HG03108 (cell line): Measurements from ENCODE around the gene SFXN2.
"Not testable (repeated sequence)": the region's sequence is repeated elsewhere in the genome, so short reads cannot be mapped to it uniquely, and the experiment has no call there.

Experiments
- ATAC-seq: cut with Tn5 transposase; IDR thresholded peaks from one replicate; pipeline ENCODE4 v1.9.1; 2021; ENCODE audit warnings: moderate library complexity; ENCODE audit not compliant: unreplicated experiment

SFXN2 gene

DNA sequence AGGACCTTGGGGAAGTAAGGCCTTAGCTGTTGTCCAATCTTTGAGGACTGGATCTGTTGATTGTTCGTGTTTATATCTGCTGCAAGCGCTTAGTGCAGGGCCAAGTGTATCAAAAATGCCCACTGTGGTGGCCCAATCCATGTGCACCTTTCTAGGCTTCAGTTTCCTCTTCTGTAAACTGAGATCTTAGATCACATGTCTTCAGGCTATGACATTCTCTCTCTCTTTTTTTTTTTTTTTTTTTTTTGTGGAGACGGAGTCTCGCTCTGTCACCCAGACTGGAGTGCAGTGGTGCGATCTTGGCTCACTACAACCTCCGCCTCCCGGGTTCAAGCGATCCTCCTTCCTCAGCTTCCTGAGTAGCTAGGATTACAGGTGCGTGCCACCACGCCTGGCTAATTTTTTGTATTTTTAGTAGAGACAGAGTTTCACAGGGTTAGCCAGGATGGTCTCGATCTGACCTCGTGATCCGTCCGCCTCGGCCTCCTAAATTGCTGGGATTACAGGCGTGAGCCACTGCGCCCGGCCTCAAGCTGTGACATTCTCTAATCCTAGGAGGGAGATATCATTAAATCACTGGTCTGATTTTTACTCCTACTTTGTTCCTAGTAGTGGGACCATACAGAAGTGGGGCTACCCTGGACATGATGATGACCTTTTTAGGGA lies 2.6 kb downstream of the SFXN2 start:
- not testable (repeated sequence) for ATAC-seq

DNA sequence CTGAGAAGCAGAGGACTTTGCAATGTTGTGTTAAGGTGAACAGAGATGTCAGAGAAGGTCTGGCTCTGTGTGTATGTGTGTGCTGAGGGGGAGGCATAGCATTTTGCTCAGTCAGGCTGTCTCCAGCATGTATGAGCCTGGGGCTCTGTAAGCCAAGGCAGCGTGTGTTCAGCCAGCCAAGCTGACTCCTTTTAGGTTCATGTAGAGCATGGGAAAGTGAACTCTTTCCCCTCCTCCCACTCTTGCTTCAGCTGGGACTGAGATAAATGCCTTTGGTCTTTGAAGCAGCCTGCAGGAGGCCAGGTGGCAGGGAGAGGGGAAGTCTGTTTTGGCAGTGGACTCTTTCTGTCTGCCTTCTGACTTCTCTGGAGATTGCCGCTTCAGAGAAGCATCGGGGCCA lies 3.8 kb downstream of the SFXN2 start:
- no peak for ATAC-seq

DNA sequence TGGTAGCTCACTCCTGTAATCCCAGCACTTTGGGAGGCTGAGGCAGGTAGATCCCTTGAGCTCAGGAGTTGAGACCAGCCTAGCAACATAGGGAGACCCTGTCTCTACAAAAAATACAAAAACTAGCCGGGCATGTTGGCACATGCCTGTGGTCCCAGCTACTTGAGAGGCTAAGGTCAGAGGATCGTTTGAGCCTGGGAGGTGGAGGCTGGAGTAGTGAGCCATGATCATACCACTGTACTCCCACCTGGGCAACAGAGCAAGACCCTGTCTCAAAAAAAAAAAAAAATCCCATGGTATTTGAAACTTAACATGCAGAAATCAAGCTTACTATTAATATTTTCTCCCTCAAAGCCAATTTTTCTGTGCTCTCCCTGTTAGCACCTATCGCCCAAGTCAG lies 5.9 kb downstream of the SFXN2 start:
- no peak for ATAC-seq

DNA sequence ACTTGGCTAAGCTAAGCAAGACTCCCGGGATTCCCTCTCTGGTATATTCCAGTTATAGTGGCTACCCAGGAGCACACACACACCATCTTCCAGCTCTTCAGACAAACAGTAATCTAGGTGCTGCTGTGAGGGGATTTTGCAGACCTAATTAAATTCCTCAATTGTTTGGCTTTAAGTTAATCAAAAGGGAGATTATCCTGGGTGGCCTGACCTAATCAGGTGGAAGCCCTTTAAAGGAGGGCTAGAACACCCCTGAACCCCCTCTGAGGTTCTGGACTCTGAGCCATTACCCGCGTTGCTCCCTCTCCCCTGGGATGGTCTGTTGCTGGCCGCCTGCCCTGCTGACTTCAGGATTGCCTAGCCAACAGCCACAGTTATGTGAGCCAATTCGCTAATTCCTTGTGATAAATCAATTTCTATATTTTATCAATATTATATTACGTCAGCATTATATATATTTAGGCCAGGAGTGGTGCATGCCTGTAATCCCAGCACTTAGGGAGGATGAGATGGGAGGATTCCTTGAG lies 6.4 kb downstream of the SFXN2 start:
- no peak for ATAC-seq

DNA sequence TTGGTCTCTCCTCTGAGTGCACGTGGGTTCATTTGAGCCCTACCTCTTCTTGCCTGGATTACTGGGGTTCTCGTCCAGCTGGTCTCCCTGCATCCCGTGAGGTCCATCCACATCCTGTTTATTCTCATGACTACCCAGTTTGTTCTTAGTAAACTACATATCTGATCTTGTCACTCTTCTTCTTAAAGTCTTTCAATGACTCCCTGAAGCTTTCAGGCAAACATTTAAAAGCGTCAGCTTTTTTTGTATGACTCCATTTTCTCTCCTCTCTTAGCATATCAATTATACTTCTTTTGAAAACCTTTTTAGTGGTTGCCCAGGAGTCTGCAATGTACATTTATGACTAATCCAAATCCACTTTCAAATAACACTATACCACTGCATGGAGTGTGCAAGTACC lies 7.5 kb downstream of the SFXN2 start:
- ATAC-seq = no peak

DNA sequence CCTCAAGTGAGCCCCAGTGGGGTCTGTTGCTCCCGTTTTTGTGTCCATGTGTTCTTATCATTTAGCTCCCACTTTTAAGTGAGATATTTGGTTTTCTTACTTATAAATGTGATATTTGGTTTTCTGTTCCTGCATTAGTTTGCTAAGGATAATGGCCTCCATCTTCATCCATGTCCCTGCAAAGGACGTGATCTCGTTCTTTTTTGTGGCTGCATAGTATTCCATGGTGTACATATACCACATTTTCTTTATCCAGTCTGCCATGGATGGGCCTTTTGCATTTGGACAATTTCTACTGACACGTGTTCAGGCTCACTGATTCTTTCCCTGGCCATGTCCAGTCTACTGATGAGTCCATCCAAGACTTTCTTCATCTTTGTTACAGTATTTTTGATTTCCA lies 9.6 kb downstream of the SFXN2 start:
- no peak for ATAC-seq

DNA sequence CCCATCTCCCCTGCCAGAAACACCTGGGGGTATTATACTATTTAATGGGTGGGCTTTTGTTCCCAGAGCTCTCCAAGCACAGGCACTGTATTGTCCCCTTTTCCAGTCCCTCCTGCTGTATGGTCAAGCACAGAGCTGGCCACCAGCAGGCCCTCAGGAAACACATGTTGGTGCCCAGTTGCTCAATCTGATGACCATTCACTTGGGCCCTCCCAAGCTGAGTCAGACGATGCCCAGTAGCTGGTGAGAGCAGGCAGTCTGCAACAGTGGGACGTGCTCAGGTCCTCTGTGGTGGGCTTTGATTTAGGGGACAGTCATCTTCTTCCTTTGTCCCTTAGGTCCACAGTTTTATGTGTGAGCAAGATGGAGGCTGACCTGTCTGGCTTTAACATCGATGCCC lies 11.8 kb downstream of the SFXN2 start:
- ATAC-seq = no peak

DNA sequence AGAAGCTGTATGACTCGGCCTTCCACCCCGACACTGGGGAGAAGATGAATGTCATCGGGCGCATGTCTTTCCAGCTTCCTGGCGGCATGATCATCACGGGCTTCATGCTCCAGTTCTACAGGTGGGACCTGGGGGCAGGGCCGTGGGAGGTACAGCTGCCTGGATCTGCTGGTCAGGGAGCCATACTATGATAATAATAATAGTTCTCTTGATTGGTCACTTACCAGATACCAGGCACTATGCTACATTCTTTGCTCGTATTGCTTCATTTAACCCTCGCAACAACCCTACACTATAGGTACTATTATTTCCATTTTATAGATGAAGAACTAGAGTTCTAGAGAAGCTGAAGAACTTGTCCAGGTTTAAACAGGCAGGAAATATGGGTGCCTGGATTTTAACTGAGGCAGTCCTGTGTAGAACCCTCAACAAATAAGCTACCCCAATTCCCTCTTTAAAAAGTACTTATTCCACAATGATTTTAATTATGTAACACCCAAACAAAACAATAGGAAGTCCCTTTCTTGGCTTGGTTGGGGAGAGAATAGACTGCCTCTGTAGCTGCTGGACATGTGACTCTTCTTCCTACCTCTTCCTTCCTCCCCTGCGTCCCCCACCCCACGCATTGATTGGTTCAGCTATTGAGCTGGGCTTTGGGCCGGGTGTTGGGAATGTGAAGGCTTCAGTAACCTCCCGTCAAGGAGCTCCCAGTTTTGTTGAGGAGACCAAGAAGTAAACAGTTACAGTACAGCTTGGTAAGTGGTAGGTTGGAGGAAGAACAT lies 12.8 kb downstream of the SFXN2 start:
- ATAC-seq = no peak

DNA sequence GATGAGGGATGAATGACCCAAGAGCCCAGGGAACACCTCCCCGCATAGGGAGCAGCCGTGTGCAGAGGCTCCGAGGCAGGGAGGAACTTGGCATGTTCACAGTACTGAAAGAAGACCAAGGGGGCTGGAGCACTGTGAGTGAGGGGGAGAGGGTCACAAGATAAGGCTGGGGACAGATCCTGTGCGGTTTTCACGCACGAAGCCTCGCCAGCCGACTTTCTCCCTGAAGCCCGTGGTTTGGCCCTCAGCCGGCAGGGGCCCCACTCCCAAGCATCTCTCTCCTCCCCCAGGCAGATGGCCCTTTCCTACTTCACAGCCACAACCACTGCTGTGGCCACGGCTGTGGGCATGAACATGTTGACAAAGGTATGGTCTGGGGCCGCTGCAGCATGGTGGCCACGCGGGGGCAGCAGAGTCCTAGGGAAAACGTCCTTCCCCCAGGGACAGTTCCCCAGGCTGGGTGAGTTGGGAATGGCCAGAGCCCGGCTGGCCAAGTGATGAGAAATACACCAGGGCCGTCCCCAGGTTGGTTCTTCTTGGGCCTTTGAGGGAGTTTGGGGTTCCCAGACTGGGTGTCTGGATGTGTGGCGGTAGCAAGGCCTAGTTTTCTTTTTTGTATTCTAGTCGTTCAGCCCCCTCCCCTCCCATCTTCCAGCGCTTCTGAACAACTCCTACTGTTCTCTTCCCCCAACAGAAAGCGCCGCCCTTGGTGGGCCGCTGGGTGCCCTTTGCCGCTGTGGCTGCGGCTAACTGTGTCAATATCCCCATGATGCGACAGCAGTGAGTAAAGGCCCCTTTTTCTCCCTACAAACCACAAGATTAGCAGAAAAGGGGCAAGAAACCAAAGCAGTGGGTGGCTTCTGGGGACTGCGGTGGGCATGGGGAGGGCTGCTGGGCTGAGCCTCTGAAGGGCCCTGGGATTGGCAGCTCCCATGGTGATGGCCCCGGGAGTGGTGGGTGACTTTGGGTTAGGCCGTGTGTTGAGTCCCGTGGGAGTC lies 14.9 kb downstream of the SFXN2 start:
- no peak for ATAC-seq

DNA sequence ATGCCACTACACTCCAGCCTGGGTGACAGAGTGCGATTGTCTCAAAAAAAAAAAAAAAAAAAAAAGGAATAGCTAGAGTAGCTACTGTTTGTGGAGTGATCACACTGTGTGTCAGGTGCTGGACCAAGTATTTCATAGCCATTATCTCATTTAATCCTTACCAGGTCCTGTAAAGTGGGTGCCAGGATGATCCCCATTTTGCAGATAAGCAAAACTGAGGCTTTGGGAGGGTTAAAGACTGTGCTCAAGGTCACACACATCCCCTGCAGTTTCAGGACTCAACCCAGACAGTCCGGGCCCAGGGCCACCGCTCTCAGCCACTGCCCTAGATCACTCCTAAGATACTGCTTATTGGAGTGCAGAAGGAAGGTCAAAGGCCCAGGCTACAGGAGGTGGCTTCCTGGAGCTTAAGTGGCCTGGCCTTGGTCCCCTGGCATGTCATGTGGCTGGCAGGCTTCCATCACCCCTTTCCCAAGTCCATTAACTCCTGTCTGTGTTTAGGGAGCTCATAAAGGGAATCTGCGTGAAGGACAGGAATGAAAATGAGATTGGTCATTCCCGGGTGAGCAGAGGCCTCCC lies 16.9 kb downstream of the SFXN2 start:
- ATAC-seq = no peak

DNA sequence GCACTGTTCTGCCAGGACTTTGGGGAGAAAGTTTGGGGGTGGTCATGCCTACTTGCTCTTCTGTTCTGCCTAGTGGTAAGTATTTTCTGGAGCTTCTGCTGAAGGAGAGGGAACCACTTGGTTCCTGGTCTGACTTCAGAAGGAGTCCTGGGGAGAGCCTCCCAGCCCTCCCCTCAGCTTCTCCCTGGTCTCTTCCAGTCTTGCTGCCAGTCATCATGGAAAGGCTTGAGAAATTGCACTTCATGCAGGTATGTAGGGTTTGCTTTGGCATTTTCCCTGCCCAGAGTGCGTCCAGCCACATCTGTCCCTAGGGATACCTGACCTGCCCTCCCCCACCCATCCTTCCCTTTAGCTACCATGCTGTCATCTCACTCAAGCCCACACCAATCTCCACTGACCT lies 18.2 kb downstream of the SFXN2 start:
- ATAC-seq = no peak

DNA sequence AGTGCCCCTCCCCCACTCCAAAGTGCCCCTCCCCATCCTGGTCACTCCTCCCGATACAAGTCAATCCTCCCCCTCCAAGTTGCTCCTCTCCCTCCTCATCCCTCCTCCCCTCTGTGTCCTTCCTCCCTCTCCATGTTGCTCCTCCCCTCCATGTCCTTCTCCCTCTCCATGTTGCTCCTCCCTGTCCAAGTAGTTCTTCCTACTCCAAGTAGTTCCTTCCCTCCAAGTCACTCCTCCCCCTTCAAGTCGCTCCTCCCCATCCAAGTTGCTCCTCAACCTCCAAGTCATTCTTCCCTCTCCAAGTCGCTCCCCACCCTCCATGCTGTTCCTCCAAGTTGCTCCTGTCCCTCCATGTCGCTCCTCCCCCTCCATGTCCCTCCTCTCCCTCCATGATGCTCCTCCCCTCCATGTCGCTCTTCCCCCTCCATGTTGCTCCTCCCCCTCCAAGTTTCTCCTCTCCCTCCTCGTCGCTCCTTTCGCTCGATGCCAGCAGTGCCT lies 20.7 kb downstream of the SFXN2 start:
- no peak for ATAC-seq

DNA sequence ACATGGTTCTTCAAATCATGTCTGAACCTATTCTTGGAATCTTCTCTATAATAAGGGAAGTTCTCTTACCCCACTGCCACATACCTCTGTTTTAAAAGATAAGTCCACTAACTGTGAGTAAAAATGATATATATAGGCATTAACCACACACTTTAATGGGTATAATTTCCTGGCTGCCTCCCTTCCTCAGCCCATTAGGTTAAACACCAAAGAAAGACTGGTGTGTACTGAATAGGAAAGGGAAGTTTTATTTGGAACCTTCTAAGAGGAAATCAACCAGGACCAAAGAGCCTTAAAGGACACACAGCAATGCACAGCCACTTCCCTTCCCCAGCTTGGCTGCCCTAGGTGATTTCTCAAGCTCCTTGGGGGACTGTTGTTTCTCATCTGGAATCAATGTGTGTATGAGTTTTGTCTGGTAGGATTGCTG lies 24.3 kb downstream of the SFXN2 start:
- ATAC-seq = no peak

DNA sequence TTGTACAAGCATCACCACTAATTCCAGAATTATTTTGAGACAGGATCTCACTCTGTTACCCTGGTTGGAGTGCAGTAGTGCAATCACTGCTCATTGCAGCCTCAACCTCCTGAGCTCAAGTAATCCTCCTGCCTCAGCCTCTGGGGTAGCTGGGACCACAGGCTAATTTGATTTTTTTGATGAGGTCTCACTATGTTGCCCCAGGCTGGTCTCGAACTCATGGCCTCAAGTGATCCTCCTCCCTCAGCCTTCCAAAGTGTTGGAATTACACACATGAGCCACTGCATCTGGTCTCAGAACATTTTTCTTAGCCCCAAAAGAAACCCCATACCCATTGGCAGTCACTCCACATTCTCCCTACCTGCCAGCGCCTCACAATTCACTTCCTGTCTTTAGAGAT lies 25.8 kb downstream of the SFXN2 start:
- no peak for ATAC-seq

DNA sequence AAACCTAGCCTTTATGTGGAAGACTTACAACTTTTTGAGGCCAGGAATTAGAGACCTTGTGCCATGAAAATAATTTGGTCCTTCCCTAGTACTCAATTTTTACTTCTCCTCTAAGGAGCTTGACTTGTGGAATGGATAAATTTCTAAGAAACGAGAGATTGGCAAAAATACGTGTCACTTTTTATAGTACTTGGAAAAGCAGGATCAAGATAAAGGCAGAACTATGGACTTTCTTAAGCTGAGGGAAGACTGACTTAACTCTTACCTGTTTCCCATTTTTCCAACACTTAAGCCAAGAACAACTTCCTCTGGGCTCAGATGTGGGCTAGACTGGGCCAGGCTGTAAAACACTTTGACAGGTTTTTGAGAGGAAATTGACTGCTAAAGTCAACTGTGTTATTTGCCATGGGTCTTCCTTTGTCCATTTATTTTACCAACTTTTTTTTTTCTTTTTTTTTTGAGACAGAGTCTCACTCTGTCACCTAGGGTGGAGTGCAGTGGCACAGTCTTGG lies 27.3 kb downstream of the SFXN2 start:
- ATAC-seq = no peak

DNA sequence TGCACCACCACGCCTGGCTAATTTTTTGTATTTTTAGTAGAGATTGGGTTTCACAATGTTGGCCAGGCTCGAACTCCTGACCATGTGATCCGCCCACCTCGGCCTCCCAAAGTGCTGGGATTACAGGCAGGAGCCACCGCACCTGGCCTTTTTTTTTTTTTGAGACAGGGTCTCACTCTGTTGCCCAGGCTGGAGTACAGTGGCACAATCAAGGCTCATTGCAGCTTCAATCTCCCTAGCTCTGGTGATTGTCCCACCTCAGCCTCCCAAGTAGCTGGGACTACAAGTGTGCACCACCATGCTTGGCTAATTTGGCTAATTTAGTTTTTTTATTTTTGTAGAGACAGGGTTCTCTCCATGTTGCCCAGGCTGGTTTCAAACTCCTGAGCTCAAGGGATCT lies 27.9 kb downstream of the SFXN2 start:
- not testable (repeated sequence) for ATAC-seq

DNA sequence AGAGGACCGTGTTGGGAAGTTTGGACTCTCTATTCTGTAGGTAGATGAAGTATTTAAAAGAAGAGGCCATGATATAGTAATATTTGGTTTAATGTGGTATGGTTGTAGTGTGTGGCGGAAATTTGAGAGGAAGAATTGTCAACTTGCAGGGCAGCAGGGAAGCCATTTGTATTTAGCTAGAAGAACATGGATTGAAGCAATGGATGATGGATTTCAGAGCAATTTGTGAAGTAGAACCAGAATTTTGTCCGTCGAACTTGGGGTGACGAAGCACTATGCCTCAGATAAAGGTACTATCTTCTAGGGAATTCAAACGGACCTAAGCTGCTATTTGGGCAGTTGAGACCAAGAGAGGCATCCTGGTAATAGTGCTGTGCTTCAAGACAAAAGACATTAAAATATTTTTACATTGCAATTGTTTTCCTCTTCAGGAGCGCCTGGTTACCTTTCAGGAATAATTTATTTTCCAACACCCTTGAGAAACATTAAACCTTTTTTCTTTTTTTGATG lies 28.7 kb downstream of the SFXN2 start:
- no peak for ATAC-seq

DNA sequence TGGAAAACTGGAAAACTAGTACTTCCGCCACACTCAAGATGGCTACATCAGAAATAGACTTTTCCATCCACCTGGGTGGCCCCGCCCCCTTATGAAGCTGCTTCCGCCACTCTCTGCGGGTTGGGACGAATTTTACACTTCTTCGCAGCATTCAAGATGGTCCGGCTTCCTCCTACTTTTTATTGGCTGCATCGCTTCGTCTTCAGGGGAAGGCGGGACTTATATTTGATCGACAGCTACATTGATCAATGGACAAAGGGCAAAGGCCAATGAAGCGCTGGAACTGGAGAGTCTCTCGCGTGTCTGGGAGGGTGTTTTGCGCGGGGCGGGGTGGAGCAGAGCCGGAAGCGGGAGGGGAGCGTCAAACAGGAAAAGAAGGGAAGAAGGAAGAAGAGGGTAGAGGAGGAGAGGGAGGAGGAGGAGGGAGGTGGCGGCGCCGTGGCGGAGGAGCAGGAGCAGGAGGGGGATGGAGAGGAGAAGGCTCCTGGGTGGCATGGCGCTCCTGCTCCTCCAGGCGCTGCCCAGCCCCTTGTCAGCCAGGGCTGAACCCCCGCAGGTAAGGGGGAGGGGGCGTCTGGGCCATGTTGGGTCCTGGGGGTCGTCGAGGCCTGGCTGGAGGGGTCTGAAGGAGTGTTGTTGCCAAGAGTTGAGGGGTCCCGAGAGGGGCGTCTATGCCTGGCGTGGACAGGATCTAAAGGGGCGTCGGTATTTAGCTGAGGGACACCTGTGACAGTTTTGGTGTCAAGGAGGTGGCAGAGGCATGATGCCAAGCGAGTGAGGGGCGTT lies 29.3 kb downstream of the SFXN2 start, which contains the start of gene WBP1L:
Gene WBP1L (plus strand): TSS at position 361 of the 786 bp plus-strand sequence. CDS start 106 bp downstream, at position 467.
- peak; percentile 97 for ATAC-seq

DNA sequence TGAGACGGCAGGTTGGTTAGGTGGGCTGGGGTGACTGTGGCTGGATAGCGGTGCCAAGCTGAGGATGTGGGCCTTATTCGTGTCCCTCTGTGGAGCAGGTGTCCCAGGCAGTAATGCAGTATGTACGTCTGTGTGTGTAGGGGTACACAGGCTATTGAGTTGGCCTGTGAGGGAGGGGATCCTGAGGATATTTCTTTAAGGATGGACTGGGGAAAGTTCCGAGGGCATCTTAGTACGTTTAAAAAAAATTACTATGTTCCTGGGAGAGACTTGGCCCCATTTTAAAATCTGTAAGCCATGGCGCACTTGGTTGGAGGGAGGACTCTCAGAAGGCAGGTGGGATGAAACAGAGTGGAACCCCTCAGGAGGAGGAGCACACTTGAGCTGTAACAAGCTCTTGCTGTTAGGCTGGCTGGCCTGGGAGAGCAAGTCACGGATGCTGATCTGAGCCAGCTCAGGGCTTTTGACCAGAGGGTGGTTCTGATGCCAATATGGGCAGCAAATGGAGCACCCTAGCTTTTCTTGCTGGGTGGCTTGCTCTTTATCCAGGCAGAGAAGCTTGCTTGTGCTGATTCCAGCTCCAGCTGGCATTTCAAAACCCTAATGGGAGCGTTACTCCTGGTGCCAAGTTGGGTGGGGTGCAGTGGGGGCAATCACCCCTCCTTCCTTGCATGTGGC lies 30.1 kb downstream of the SFXN2 start:
- ATAC-seq = no peak
